ENCODE measurements around the gene KIZ.

Gene KIZ

DNA sequence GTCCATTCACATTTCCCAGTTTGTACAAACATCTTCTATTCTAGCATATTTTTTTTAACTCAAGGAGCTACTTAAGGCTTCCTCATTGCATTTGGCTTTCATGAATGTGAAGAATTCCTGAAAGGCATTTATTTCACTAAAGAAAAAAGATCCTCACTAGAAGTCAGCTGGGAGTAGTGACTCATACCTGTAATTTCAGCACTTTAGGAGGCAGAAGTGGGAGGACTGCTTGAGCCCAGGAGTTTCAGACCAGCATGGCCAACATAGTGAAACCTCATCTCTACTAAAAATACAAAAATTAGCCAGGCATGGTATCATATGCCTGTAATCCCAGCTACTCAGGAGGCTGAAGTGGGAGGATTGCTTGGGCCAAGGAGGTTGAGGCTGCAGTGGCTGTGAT is 146.4 kb downstream of the KIZ start:
- no peak for DNase-seq

DNA sequence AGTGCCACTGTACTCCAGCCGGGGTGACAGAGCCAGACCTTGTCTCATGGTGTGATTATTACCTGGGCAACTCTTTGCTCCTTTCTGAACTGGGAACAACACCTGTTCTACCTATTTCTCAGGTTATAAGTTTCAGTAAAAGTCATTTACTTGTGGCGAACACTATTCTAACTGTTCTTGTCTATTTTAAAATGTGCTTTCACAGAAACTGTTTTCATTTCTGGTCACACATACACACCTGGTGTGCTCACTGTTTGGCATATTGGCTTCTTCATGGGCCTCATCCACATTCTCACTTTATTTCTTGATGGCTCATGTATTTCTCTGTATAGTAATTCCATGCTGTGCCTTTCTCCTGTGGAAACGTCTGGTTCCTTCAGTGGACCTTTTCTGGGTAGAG is 146.8 kb downstream of the KIZ start:
- DNase-seq: no peak

DNA sequence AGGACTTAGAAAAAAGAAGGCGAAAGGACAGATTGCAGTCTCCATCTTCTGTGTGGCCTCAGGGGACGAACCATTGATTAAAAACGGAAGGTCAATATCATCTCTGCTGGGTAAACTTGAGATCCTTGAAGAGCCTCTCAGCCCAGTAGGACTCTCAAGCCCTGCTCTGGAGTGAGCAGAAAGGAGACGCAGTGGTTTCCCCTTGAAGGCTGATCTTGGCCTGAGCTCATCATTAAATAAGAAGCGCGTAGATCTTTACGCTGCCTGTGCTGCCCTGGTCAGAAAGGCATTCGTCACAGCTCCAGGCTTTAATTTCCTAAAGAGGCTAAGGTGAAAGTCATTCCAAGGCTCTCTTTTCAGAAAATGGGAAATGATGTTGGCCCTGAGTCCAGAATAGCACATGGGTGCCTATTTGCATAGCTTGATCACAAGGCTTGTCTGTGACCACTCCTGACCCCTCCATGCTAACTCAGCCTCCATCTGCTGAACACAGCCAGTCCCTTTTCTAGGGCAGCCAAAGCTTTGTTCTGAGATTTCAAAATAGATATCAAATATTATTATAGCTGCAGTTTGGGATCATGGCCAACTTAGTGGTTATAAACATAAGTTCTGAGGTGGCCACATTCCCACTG is 148.0 kb downstream of the KIZ start:
- DNase-seq: no peak

- no peak for DNase-seq
These were observed 152.9 kb downstream of the KIZ start for GRCh38 chr20:21278829-21279228.

DNA sequence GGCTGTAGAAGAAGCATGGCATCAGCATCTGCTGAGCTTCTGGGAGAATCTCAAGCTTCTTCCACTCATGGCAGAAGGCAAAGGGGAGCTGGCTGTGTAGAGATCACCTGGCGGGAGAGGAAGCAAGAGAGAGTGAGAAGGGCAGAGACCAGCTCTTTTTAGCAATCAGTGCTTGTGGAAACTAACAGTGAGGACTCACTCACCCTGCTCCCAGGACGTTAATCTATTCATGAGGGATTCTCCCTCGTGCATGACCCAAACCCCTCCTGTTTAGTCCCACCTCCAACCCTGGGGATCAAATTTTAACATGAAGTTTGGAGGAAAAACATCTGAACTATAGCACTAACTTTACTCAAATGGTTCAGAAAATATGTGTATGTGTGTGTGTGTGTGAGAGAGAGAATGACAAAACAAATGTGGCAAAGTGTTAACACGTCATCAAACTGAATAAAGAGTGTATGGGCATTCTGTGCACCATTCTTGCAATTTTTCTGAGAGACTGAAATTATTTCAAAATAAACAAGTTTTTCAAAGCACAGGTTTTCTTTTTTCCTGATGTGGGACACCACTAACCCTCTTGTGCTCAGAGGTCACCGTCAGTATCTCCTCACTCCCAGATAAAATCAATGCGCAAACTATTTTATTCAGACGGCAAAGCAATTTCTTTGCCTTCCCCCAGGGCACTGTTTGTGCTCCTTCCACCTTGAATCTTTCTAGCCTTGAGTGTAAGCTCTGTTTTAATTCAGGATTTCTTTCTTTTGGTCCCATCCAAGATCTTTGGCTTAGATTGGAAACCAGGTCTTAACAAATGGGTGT is 154.0 kb downstream of the KIZ start:
- DNase-seq: no peak

DNA sequence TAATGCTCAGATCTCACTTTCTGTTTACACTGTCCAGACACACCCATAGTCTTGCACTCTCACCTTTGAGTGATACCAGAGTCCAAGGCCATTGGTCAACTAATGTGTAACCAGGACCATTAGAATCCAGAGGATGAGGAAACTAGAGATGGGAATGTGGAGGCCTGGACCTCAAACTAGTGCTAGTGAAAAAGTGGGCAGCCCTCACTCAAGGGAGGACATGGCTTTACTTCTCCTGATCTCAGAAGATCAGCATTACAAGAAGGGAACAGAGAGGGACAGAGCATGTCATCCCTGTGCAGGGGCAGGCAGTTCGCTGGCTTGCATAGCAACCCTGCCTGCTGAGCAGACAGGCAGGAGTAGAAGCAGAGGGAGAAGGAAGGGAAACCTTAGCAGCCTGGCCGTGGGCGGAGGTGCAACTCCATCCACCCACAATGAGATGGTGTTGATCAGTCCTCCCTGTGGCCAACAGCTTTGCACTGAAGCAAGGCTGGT is 154.7 kb downstream of the KIZ start:
- DNase-seq: no peak

DNA sequence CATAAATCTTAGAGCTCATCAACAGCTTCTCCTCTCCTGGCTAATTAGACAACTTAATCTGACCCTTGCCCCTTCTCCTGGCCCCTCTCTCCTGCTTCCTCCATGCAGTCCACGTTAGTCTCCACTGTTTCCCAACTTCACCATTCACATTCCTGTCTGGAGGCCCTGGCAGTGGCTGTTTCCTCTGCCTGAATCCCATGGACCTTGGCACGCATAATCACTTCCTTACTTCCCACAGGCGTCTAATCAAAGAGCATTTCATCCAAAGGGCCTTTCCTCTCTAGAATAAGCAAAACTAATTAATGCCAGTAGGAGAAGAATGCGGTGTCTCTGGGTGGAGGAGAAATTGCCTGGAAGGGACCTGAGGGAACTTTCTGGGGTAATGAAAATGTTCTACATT is 160.9 kb downstream of the KIZ start:
- no peak for DNase-seq

DNA sequence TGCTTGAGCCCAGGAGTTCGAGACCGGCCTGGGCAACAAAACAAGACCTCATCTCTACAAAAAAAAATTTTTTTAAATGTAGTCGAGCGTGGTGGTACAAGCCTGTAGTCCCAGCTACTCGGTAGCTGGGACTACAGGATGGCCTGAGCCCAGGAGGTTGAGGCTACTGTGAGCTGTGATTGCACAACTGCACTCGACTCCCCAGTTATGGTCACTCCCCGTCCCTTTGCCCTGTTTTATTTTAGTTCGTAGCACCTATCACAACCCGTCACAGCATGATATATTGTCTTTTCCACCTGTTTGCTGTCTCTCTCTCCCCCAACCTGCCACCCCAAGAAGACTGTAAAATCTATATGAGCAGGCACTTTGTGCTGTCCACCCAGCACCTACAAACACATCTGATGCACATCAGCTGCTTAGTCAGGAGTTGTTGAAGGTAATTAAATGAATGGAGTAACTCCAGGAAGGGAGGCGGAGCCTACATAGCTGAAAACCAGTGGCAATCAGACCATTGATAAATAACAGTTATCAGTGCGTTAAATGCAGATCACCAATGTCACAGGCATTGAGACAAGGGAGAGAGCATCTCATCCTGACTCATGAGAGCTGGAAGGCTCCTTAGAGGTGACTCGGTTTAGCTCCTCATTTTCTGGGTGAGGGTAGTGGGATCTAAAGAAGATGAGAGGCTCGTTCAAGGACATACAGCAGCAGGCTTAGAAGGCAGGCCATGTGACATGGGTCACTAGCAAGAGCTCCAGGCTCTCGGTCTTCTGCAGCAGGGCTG is 162.9 kb downstream of the KIZ start:
- no peak for DNase-seq

- no peak for DNase-seq
These were observed 163.8 kb downstream of the KIZ start for GRCh38 chr20:21289651-21290050.

DNA sequence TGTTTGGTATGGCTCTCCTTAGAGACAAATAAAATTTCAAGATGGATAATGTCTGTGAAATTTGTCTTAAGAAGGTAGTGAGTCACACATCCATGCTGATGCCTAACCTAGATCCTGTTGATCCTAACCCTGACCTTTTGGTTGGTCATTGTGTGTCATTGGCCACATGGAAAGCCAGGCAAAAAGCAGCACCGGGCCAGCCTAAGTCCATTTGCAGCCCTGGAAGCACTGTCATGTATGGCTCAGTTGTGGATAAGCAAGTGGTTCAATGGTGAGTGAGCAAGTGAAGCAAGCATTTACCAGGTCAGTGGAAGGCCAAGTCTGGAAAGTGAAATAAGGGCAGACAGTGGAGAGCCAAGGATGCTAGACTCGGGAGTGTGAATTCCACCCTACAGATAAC is 165.1 kb downstream of the KIZ start:
- DNase-seq: no peak

- DNase-seq: no peak
These were observed 168.9 kb downstream of the KIZ start for GRCh38 chr20:21294755-21295154.
